Spinal cord (tissue), 10 donors: ENCODE results near the gene PTTG1IP2. TPM values are rescaled to one million over a fixed set of nuclear protein-coding genes. Genes with fewer than 3 reads are reported as not detected.

Experiments used
- DNase-seq, 6 donors: peaks; one replicate each; pipeline versions ENCODE4 v3.0.0 to v3.0.0-alpha.2; 2013 to 2015; ENCODE audit warnings: low spot score in 6 of 6, low read depth in 4 of 6
- H3K27ac ChIP-seq: one replicate; pipeline ENCODE4 v1.5.1; 2013; ENCODE audit warnings: low read depth, low read length, control low read depth
- H3K27me3 ChIP-seq: one replicate; pipeline ENCODE4 v1.6.1; 2013; ENCODE audit warnings: low read length; ENCODE audit not compliant: control insufficient read depth, insufficient read depth
- H3K36me3 ChIP-seq: one replicate; pipeline ENCODE4 v1.6.1; 2013; ENCODE audit warnings: low read length; ENCODE audit not compliant: control insufficient read depth, insufficient read depth
- H3K4me1 ChIP-seq: one replicate; pipeline ENCODE4 v1.6.1; 2013; ENCODE audit warnings: low read length; ENCODE audit not compliant: control insufficient read depth, insufficient read depth
- H3K4me3 ChIP-seq: one replicate; pipeline ENCODE4 v1.5.1; 2013; ENCODE audit warnings: low read depth, low read length, control low read depth
- H3K9me3 ChIP-seq: one replicate; pipeline ENCODE4 v1.6.1; 2013; ENCODE audit warnings: low read length; ENCODE audit not compliant: control insufficient read depth, insufficient read depth
- WGBS: methylation state at CpG from one replicate; pipeline ENCODE4 v1.1.5; 2013; ENCODE audit warnings: missing lambda C conversion rate; ENCODE audit not compliant: insufficient coverage; 5-methylcytosine and 5-hydroxymethylcytosine counted together
- polyA plus RNA-seq, 2 donors: library from polyadenylated mRNA; unstranded; fragments of 120-200 nt; gene quantifications; one replicate each; pipeline ENCODE4 v1.2.1, GENCODE V29; 2013; ENCODE audit not compliant: insufficient read length in 2 of 2
- total RNA-seq, 2 donors: library from RNA; depleted of rRNA in 1 of 2; stranded (reverse); fragments of 120-200 nt in 1 of 2; fragments of >200 nt in 1 of 2; gene quantifications; one replicate each; pipeline versions ENCODE4 v1.2.3 to v1.2.4, GENCODE V29; 2013 to 2014
- donor health status: healthy.

The PTTG1IP2 gene
- total and polyA plus RNA-seq, 4 donors, result not detected

GRCh38 chr7:90538405-90538804, 69.0 kb downstream of the PTTG1IP2 start:
- H3K4me1 ChIP-seq, result no peaks in the 10 kb centered on the region
- H3K9me3 ChIP-seq, result no peaks in the 10 kb centered on the region

GRCh38 chr7:90540406-90540805, 71.0 kb downstream of the PTTG1IP2 start:
- Histone ChIP-seq H3K4me3 (no peak overlapping the region), H3K4me1 (no peaks in the 10 kb centered on the region), H3K9me3 (no peaks in the 10 kb centered on the region), H3K27ac (no peak overlapping the region), H3K27me3 (no peaks in the 10 kb centered on the region), H3K36me3 (no peaks in the 10 kb centered on the region)
- WGBS, result no CpG with 5 or more reads among the region's 1 CpG
- no peak for DNase-seq

More at GRCh38 chr7:90538405-90538804, 69.0 kb downstream of the PTTG1IP2 start:
- no CpG with 5 or more reads among the region's 2 CpGs for WGBS
- H3K4me3 ChIP-seq, result no peak overlapping the region
- DNase-seq, result no peak
- H3K27ac ChIP-seq, result no peak overlapping the region
- no peaks in the 10 kb centered on the region for H3K27me3 ChIP-seq
- no peaks in the 10 kb centered on the region for H3K36me3 ChIP-seq

GRCh38 chr7:90551036-90551435, 81.6 kb downstream of the PTTG1IP2 start:
- Histone ChIP-seq H3K4me3 (no peak overlapping the region), H3K27ac (no peak overlapping the region), H3K36me3 (no peaks in the 10 kb centered on the region), H3K9me3 (no peaks in the 10 kb centered on the region), H3K27me3 (no peaks in the 10 kb centered on the region), H3K4me1 (no peaks in the 10 kb centered on the region)
- 71% methylated on average over 3 of the region's 4 CpGs for WGBS
- no peak for DNase-seq

GRCh38 chr7:90552521-90552920, 83.1 kb downstream of the PTTG1IP2 start:
- H3K4me1 ChIP-seq, result no peaks in the 10 kb centered on the region
- no CpG with 5 or more reads among the region's 1 CpG for WGBS
- no peak overlapping the region for H3K4me3 ChIP-seq
- H3K36me3 ChIP-seq, result no peaks in the 10 kb centered on the region
- H3K27ac ChIP-seq, result no peak overlapping the region
- no peaks in the 10 kb centered on the region for H3K27me3 ChIP-seq
- no peaks in the 10 kb centered on the region for H3K9me3 ChIP-seq
- peak in 2 of 6 donors; percentile 4 to 22 for DNase-seq

GRCh38 chr7:90560730-90561129, 91.3 kb downstream of the PTTG1IP2 start:
- H3K27me3 ChIP-seq, result no peaks in the 10 kb centered on the region
- no peak overlapping the region for H3K27ac ChIP-seq
- no peaks in the 10 kb centered on the region for H3K36me3 ChIP-seq
- no peaks in the 10 kb centered on the region for H3K9me3 ChIP-seq
- H3K4me1 ChIP-seq, result no peaks in the 10 kb centered on the region
- no peak overlapping the region for H3K4me3 ChIP-seq
- no peak for DNase-seq
- no CpG with 5 or more reads among the region's 1 CpG for WGBS

Other genes starting within 250 kb of the PTTG1IP2 start
- 10 to 100 TPM; 10.9 to 17.5 TPM for gene CFAP69, start 224.5 kb upstream of the PTTG1IP2 start, total RNA-seq
- 10 to 100 TPM in 1 of 2 donors, 1 to 10 TPM in 1; 10.0 to 11.3 TPM for gene CFAP69, start 224.5 kb upstream of the PTTG1IP2 start, polyA plus RNA-seq
- gene FAM237B, start 148.3 kb upstream of the PTTG1IP2 start, total RNA-seq, result not detected
- under 1 TPM; 0.18 to 0.22 TPM for gene FAM237B, start 148.3 kb upstream of the PTTG1IP2 start, polyA plus RNA-seq
- gene GTPBP10, start 122.9 kb upstream of the PTTG1IP2 start, total RNA-seq, result 10 to 100 TPM; 21.9 to 26.9 TPM
- 10 to 100 TPM; 18.6 to 21.5 TPM for gene GTPBP10, start 122.9 kb upstream of the PTTG1IP2 start, polyA plus RNA-seq
- gene CLDN12, start 66.2 kb upstream of the PTTG1IP2 start, total RNA-seq, result 10 to 100 TPM; 33.1 to 52.3 TPM
- gene CLDN12, start 66.2 kb upstream of the PTTG1IP2 start, polyA plus RNA-seq, result 10 to 100 TPM; 32.0 to 39.4 TPM
- gene CDK14, start 126.7 kb downstream of the PTTG1IP2 start, total RNA-seq, result 100 to 1,000 TPM in 1 of 2 donors, 10 to 100 TPM in 1; 78.0 to 126 TPM
- gene CDK14, start 126.7 kb downstream of the PTTG1IP2 start, polyA plus RNA-seq, result 10 to 100 TPM; 60.9 to 87.7 TPM